Daoy (cell line): ENCODE data around the gene TP53BP1. TPM values are rescaled to one million over a fixed set of nuclear protein-coding genes. Genes with fewer than 3 reads are reported as not detected.

Source experiments
- total RNA-seq: library from RNA; depleted of rRNA; stranded (reverse); fragments of >200 nt; shearing (Covaris generic); gene quantifications from 2 replicates; pipeline ENCODE4 v1.2.3, GENCODE V29; 2014; rRNA removed

TP53BP1 gene
- total RNA-seq, 1 experiment from 2014 or later = 30.6 TPM

Other genes with a start within 250 kb of the TP53BP1 start
- 0.51 TPM in 1 of 2 replicates, not detected in the other for gene TGM5, start 226.2 kb downstream of the TP53BP1 start, total RNA-seq
- not detected in 2 replicates for gene TGM7, start 190.9 kb downstream of the TP53BP1 start, total RNA-seq
- 7.2 and 11.8 TPM in 2 replicates for gene LCMT2, start 162.6 kb downstream of the TP53BP1 start, total RNA-seq
- gene ZSCAN29, start 122.1 kb downstream of the TP53BP1 start, total RNA-seq = 20.1 and 25.3 TPM in 2 replicates
- gene TUBGCP4, start 122.1 kb downstream of the TP53BP1 start, total RNA-seq = 12.7 and 13.2 TPM in 2 replicates
- gene MAP1A, start 24.5 kb upstream of the TP53BP1 start, total RNA-seq = 2.7 and 3.2 TPM in 2 replicates
- 6.5 and 10.6 TPM in 2 replicates for gene PPIP5K1, start 97.1 kb upstream of the TP53BP1 start, total RNA-seq
- 3.4 and 6.5 TPM in 2 replicates for gene CKMT1B, start 100.9 kb upstream of the TP53BP1 start, total RNA-seq
- not detected in 2 replicates for gene STRC, start 125.6 kb upstream of the TP53BP1 start, total RNA-seq
- gene CATSPER2, start 155.7 kb upstream of the TP53BP1 start, total RNA-seq = 2.3 and 3.8 TPM in 2 replicates
- 2.2 TPM in 1 of 2 replicates, not detected in the other for gene CKMT1A, start 200.7 kb upstream of the TP53BP1 start, total RNA-seq